Esophagus squamous epithelium (tissue), 4 donors: Measurements from ENCODE around the gene CCR5.

Experiments used
- CTCF ChIP-seq, 6 experiments: fragments of 450-650 bp in 4 of 6; fragments of 200-600 bp in 2 of 6; sonication (generic) in 2 of 6; IDR thresholded peaks; one replicate each; pipeline ENCODE4 v1.5.1; 2016 to 2019; ENCODE audit warnings: antibody characterized with exemption in 6 of 6, mild to moderate bottlenecking in 4 of 6, moderate library complexity in 4 of 6
- POLR2A ChIP-seq, 4 donors: fragments of 450-650 bp; IDR thresholded peaks; one replicate each; pipeline ENCODE4 v1.6.1; 2017; ENCODE audit warnings: antibody characterized with exemption in 4 of 4, mild to moderate bottlenecking in 4 of 4, moderate library complexity in 3 of 4

GRCh38 chr3:46334741-46335478 is 35.8 kb upstream of the CCR5 start:
- TF ChIP-seq CTCF (IDR thresholded peaks at IDR 0.05) = no peak
- no peak for TF ChIP-seq POLR2A (IDR thresholded peaks at IDR 0.05)
